ENCODE data around the gene PLIN3. TPM values are rescaled to one million over a fixed set of nuclear protein-coding genes. Genes with fewer than 3 reads are reported as not detected.
"Not testable (repeated sequence)": the region's sequence is repeated elsewhere in the genome, so short reads cannot be mapped to it uniquely, and the experiment has no call there.

Gene PLIN3
- polyA plus RNA-seq, 1 donor (not counting 4 experiments of a cell fraction or from before 2014, with no cell fraction given): 70.7 TPM

DNA sequence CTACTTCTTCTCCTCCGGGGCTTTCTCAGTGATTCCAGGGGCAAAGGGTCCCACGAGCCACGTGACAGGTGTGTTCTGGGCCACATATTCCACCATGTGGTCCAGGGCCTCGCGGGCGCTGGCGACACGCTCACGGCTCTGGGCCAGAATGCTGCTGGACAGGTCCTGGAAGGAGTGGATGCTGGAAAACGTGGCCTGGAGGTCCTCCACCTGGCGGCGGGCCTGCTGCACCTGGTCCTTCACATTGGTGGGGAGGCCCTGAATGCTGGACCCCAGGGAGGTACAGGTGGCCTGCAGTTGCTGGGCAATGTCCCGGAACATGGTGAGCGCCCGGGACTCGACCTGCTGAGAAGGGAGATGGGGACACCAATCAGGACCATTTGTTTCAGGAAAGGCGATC is 28.3 kb downstream of the PLIN3 start:
- Histone ChIP-seq H3K9me3 (ENCODE audit: control insufficient read depth, low read depth, low read length) (no peaks in the 10 kb centered on the region), H2AFZ (ENCODE audit: control insufficient read depth, low read length) (no peak overlapping the region), H3K4me2 (ENCODE audit: control insufficient read depth, extremely low read depth, insufficient read depth, low read depth, low read length) (no peak overlapping the region), H3K36me3 (ENCODE audit: control insufficient read depth in 2 of 2, extremely low read depth in 1 of 2, insufficient read depth in 2 of 2, low read length in 2 of 2) (peaks cover 14 to 18% of the 10 kb centered on the region in 2 experiments), H3K27ac (ENCODE audit: control insufficient read depth, insufficient read depth, low read length) (no peak overlapping the region), H3K9ac (ENCODE audit: control insufficient read depth, extremely low read depth, insufficient read depth, low read length) (no peak overlapping the region), H3K79me2 (ENCODE audit: control insufficient read depth, insufficient read depth, low read length) (no peaks in the 10 kb centered on the region), H4K20me1 (ENCODE audit: control insufficient read depth, extremely low read depth, insufficient read depth, low read length) (no peaks in the 10 kb centered on the region), H3K4me1 (ENCODE audit: control insufficient read depth, extremely low read depth, insufficient read depth, low read length) (no peaks in the 10 kb centered on the region), H3K4me3 (ENCODE audit: control insufficient read depth in 2 of 3, extremely low read depth in 1 of 3, insufficient read depth in 2 of 3, low read depth in 1 of 3, low read length in 3 of 3) (no peak overlapping the region), H3K9me1 (ENCODE audit: control insufficient read depth, extremely low read depth, insufficient read depth, low read length) (no peaks in the 10 kb centered on the region), H3K27me3 (ENCODE audit: control insufficient read depth, extremely low read depth, insufficient read depth, low read length) (no peaks in the 10 kb centered on the region)
- DNase-seq (ENCODE audit: low read depth, low spot score): no peak
- TF ChIP-seq CTCF (optimal IDR thresholded peaks at IDR 0.05 in 1 of 3, IDR thresholded peaks at IDR 0.05 in 1 of 3, conservative IDR thresholded peaks at IDR 0.05 in 1 of 3; ENCODE audit: extremely low read depth in 1 of 3, insufficient read depth in 2 of 3, low read length in 3 of 3): no peak
- TF ChIP-seq EZH2 (IDR thresholded peaks at IDR 0.05; ENCODE audit: low read length): no peak
- FAIRE-seq: no peak
- dilution Hi-C loops (cut with MboI; ENCODE audit: extremely low pct_ligation_motif_present, low sequenced_read_pairs): no loop called here

GRCh38 chr19:4832776-4833175 is 34.7 kb downstream of the PLIN3 start:
- Histone ChIP-seq H3K4me2 (ENCODE audit: control insufficient read depth, extremely low read depth, insufficient read depth, low read depth, low read length) (no peak overlapping the region), H4K20me1 (ENCODE audit: control insufficient read depth, extremely low read depth, insufficient read depth, low read length) (no peaks in the 10 kb centered on the region), H2AFZ (ENCODE audit: control insufficient read depth, low read length) (no peak overlapping the region), H3K4me1 (ENCODE audit: control insufficient read depth, extremely low read depth, insufficient read depth, low read length) (peaks cover 18% of the 10 kb centered on the region), H3K27me3 (ENCODE audit: control insufficient read depth, extremely low read depth, insufficient read depth, low read length) (no peaks in the 10 kb centered on the region), H3K4me3 (ENCODE audit: control insufficient read depth in 2 of 3, extremely low read depth in 1 of 3, insufficient read depth in 2 of 3, low read depth in 1 of 3, low read length in 3 of 3) (no peak overlapping the region), H3K79me2 (ENCODE audit: control insufficient read depth, insufficient read depth, low read length) (peaks cover 38% of the 10 kb centered on the region), H3K36me3 (ENCODE audit: control insufficient read depth in 2 of 2, extremely low read depth in 1 of 2, insufficient read depth in 2 of 2, low read length in 2 of 2) (peaks cover 0 to 1% of the 10 kb centered on the region in 2 experiments), H3K9me1 (ENCODE audit: control insufficient read depth, extremely low read depth, insufficient read depth, low read length) (no peaks in the 10 kb centered on the region), H3K9ac (ENCODE audit: control insufficient read depth, extremely low read depth, insufficient read depth, low read length) (no peak overlapping the region), H3K27ac (ENCODE audit: control insufficient read depth, insufficient read depth, low read length) (no peak overlapping the region), H3K9me3 (ENCODE audit: control insufficient read depth, low read depth, low read length) (no peaks in the 10 kb centered on the region)
- no peak for DNase-seq (ENCODE audit: low read depth, low spot score)
- no peak for TF ChIP-seq CTCF (optimal IDR thresholded peaks at IDR 0.05 in 1 of 3, IDR thresholded peaks at IDR 0.05 in 1 of 3, conservative IDR thresholded peaks at IDR 0.05 in 1 of 3; ENCODE audit: extremely low read depth in 1 of 3, insufficient read depth in 2 of 3, low read length in 3 of 3)
- TF ChIP-seq EZH2 (IDR thresholded peaks at IDR 0.05; ENCODE audit: low read length): no peak
- FAIRE-seq: no peak
- dilution Hi-C loops (cut with MboI; ENCODE audit: extremely low pct_ligation_motif_present, low sequenced_read_pairs): no loop called here

- peak overlapping the region; percentile 99 for H3K4me2 ChIP-seq (ENCODE audit: control insufficient read depth, extremely low read depth, insufficient read depth, low read depth, low read length)
- peak overlapping the region; percentile 72 for H2AFZ ChIP-seq (ENCODE audit: control insufficient read depth, low read length)
- H3K9me3 ChIP-seq (ENCODE audit: control insufficient read depth, low read depth, low read length); FAIRE-seq; H3K36me3 ChIP-seq (ENCODE audit: control insufficient read depth in 2 of 2, extremely low read depth in 1 of 2, insufficient read depth in 2 of 2, low read length in 2 of 2); DNase-seq (ENCODE audit: low read depth, low spot score); H3K27me3 ChIP-seq (ENCODE audit: control insufficient read depth, extremely low read depth, insufficient read depth, low read length); H4K20me1 ChIP-seq (ENCODE audit: control insufficient read depth, extremely low read depth, insufficient read depth, low read length); dilution Hi-C loops (cut with MboI; ENCODE audit: extremely low pct_ligation_motif_present, low sequenced_read_pairs); H3K9me1 ChIP-seq (ENCODE audit: control insufficient read depth, extremely low read depth, insufficient read depth, low read length): not testable (repeated sequence)
- peak overlapping the region; percentile 96 for H3K9ac ChIP-seq (ENCODE audit: control insufficient read depth, extremely low read depth, insufficient read depth, low read length)
- H3K79me2 ChIP-seq (ENCODE audit: control insufficient read depth, insufficient read depth, low read length): peaks cover 43% of the 10 kb centered on the region
- peak overlapping the region; percentile 98 to 99 (median 99) for H3K4me3 ChIP-seq (ENCODE audit: control insufficient read depth in 2 of 3, extremely low read depth in 1 of 3, insufficient read depth in 2 of 3, low read depth in 1 of 3, low read length in 3 of 3)
- H3K4me1 ChIP-seq (ENCODE audit: control insufficient read depth, extremely low read depth, insufficient read depth, low read length): peaks cover 18% of the 10 kb centered on the region
- H3K27ac ChIP-seq (ENCODE audit: control insufficient read depth, insufficient read depth, low read length): peak overlapping the region; percentile 93
These were observed 35.5 kb downstream of the PLIN3 start for GRCh38 chr19:4831979-4832340.

Measured in keratinocyte (primary cell).